H9 (cell line): Measurements from ENCODE around the gene PRTN3. TPM values are rescaled to one million over a fixed set of nuclear protein-coding genes. Genes with fewer than 3 reads are reported as not detected.

Experiments used
- DNase-seq: peaks from one replicate; pipeline ENCODE4 v3.0.0-alpha.2; 2017
- H2AFZ ChIP-seq: one replicate; pipeline ENCODE4 v1.6.1; 2013; ENCODE audit warnings: mild to moderate bottlenecking, low read length, control low read depth, moderate library complexity
- H2AK5ac ChIP-seq: 2 replicates; pipeline ENCODE4 v1.6.1; 2013; ENCODE audit warnings: low read length, control low read depth, mixed read lengths; ENCODE audit not compliant: insufficient read length
- H2BK120ac ChIP-seq: one replicate; pipeline ENCODE4 v1.6.1; 2013; ENCODE audit warnings: low read depth, mild to moderate bottlenecking, low read length, control low read depth, inconsistent platforms; ENCODE audit not compliant: poor library complexity, severe bottlenecking
- H2BK12ac ChIP-seq: 2 replicates; pipeline ENCODE4 v1.6.1; 2013; ENCODE audit warnings: low read length, control low read depth, mixed read lengths, low read depth; ENCODE audit not compliant: insufficient read length
- H2BK15ac ChIP-seq: 2 replicates; pipeline ENCODE4 v1.6.1; 2013; ENCODE audit warnings: low read depth, low read length, control low read depth
- H2BK20ac ChIP-seq: one replicate; pipeline ENCODE4 v1.6.1; 2013; ENCODE audit warnings: low read depth, mild to moderate bottlenecking, low read length, control low read depth, inconsistent platforms; ENCODE audit not compliant: poor library complexity, severe bottlenecking
- H2BK5ac ChIP-seq: 2 replicates; pipeline ENCODE4 v1.6.1; 2013; ENCODE audit warnings: low read length, control low read depth, mixed read lengths; ENCODE audit not compliant: insufficient read length
- H3K14ac ChIP-seq: 2 replicates; pipeline ENCODE4 v1.6.1; 2013; ENCODE audit warnings: low read length, control low read depth; ENCODE audit not compliant: insufficient read depth
- H3K18ac ChIP-seq: 2 replicates; pipeline ENCODE4 v1.6.1; 2013; ENCODE audit warnings: low read depth, mild to moderate bottlenecking, mixed read lengths, low read length, control low read depth; ENCODE audit not compliant: insufficient read length
- H3K23ac ChIP-seq: 2 replicates; pipeline ENCODE4 v1.6.1; 2013; ENCODE audit warnings: low read length, control low read depth, mixed read lengths, low read depth; ENCODE audit not compliant: insufficient read length
- H3K23me2 ChIP-seq: 2 replicates; pipeline ENCODE4 v1.6.1; 2013; ENCODE audit warnings: low read depth, mild to moderate bottlenecking, mixed read lengths, low read length, control low read depth; ENCODE audit not compliant: insufficient read length, poor library complexity, severe bottlenecking
- H3K27ac ChIP-seq: 2 replicates; pipeline ENCODE4 v1.5.1; 2013; ENCODE audit warnings: low read length, control low read depth, mixed read lengths, low read depth; ENCODE audit not compliant: insufficient read length
- H3K27me3 ChIP-seq: 2 replicates; pipeline ENCODE4 v1.6.1; 2013; ENCODE audit warnings: low read length, control low read depth, inconsistent platforms; ENCODE audit not compliant: insufficient read depth
- H3K4ac ChIP-seq: 2 replicates; pipeline ENCODE4 v1.6.1; 2013; ENCODE audit warnings: low read depth, mild to moderate bottlenecking, control low read depth, inconsistent platforms, low read length, moderate library complexity
- H3K4me1 ChIP-seq: 2 replicates; pipeline ENCODE4 v1.6.1; 2013; ENCODE audit warnings: low read length, control low read depth, inconsistent platforms; ENCODE audit not compliant: insufficient read depth
- H3K4me2 ChIP-seq: 2 replicates; pipeline ENCODE4 v1.6.1; 2013; ENCODE audit warnings: low read length, control low read depth, mixed read lengths; ENCODE audit not compliant: insufficient read length, insufficient read depth
- H3K56ac ChIP-seq: 2 replicates; pipeline ENCODE4 v1.6.1; 2013; ENCODE audit warnings: low read depth, mild to moderate bottlenecking, mixed read lengths, low read length, control low read depth; ENCODE audit not compliant: insufficient read length
- H3K79me1 ChIP-seq: 2 replicates; pipeline ENCODE4 v1.6.1; 2013; ENCODE audit warnings: low read depth, mild to moderate bottlenecking, moderate library complexity, low read length, control low read depth, inconsistent platforms; ENCODE audit not compliant: insufficient read depth, poor library complexity, severe bottlenecking
- H3K79me2 ChIP-seq: 2 replicates; pipeline ENCODE4 v1.6.1; 2013; ENCODE audit warnings: low read length, control low read depth, inconsistent platforms; ENCODE audit not compliant: insufficient read depth
- H3K9ac ChIP-seq: 2 replicates; pipeline ENCODE4 v1.6.1; 2013; ENCODE audit warnings: low read length, control low read depth, mixed read lengths; ENCODE audit not compliant: insufficient read length; ENCODE audit errors: extremely low read depth
- H3K9me3 ChIP-seq: one replicate; pipeline ENCODE4 v1.6.1; 2013; ENCODE audit warnings: low read depth, low read length, inconsistent platforms; ENCODE audit not compliant: control insufficient read depth
- H3T11ph ChIP-seq: one replicate; pipeline ENCODE4 v1.6.1; 2013; ENCODE audit warnings: mild to moderate bottlenecking, low read length, control low read depth, inconsistent platforms
- H4K20me1 ChIP-seq: one replicate; pipeline ENCODE4 v1.6.1; 2013; ENCODE audit not compliant: control insufficient read depth, insufficient read length, insufficient read depth
- H4K5ac ChIP-seq: 2 replicates; pipeline ENCODE4 v1.6.1; 2013; ENCODE audit warnings: low read depth, mild to moderate bottlenecking, mixed read lengths, low read length, control low read depth; ENCODE audit not compliant: insufficient read length
- H4K8ac ChIP-seq: replicated peaks from 2 replicates; pipeline ENCODE4 v1.6.1; 2013; ENCODE audit warnings: low read length, control low read depth, mixed read lengths, low read depth; ENCODE audit not compliant: insufficient read length
- H4K91ac ChIP-seq: 2 replicates; pipeline ENCODE4 v1.6.1; 2013; ENCODE audit warnings: low read depth, mild to moderate bottlenecking, moderate library complexity, mixed read lengths, low read length, control low read depth; ENCODE audit not compliant: insufficient read length
- H3K27ac Mint-ChIP-seq, 3 experiments: 2 replicates in 2 of 3; 3 replicates in 1 of 3; pipeline ENCODE4 v1.8.0; 2020 to 2021; ENCODE audit warnings: mixed read lengths in 3 of 3, mild to moderate bottlenecking in 1 of 3, moderate library complexity in 1 of 3
- H3K27me3 Mint-ChIP-seq: 2 replicates; pipeline ENCODE4 v1.8.0; 2021; ENCODE audit warnings: low read depth, mild to moderate bottlenecking, moderate library complexity, mixed read lengths
- H3K36me3 Mint-ChIP-seq, 3 experiments: 2 replicates in 2 of 3; 3 replicates in 1 of 3; pipeline ENCODE4 v1.8.0; 2020 to 2021; ENCODE audit warnings: low read depth in 3 of 3, mixed read lengths in 3 of 3; ENCODE audit not compliant: insufficient read depth in 1 of 3
- H3K4me1 Mint-ChIP-seq, 2 experiments: 2 replicates each; pipeline ENCODE4 v1.8.0; 2020; ENCODE audit warnings: mixed read lengths in 2 of 2
- H3K4me3 Mint-ChIP-seq, 2 experiments: 2 replicates in 1 of 2; 3 replicates in 1 of 2; pipeline ENCODE4 v1.8.0; 2020 to 2021; ENCODE audit warnings: mild to moderate bottlenecking in 2 of 2, mixed read lengths in 2 of 2, moderate library complexity in 1 of 2
- H3K9me3 Mint-ChIP-seq, 2 experiments: 2 replicates in 1 of 2; 3 replicates in 1 of 2; pipeline ENCODE4 v1.8.0; 2020; ENCODE audit warnings: mild to moderate bottlenecking in 2 of 2, mixed read lengths in 2 of 2, moderate library complexity in 1 of 2
- CTCF ChIP-seq: fragments of 200-600 bp; sonication (generic); conservative IDR thresholded peaks from 3 replicates; pipeline ENCODE4 v1.8.0; 2021; ENCODE audit warnings: antibody characterized with exemption, mild to moderate bottlenecking
- WGBS: extraction: QIAGEN DNeasy Blood & Tissue Kit; methylation state at CpG from one replicate; pipeline ENCODE4 v1.1.7; 2013; ENCODE audit warnings: missing lambda C conversion rate, low lambda C conversion rate, mixed read lengths; ENCODE audit not compliant: insufficient read length; ENCODE audit errors: extremely low coverage; 5-methylcytosine and 5-hydroxymethylcytosine counted together
- total RNA-seq: library from RNA; stranded (reverse); gene quantifications from 2 replicates; pipeline ENCODE4 v1.2.1, GENCODE V29; 2021

The PRTN3 gene
- total RNA-seq, 1 experiment from 2014 or later, result 0.31 TPM

DNA sequence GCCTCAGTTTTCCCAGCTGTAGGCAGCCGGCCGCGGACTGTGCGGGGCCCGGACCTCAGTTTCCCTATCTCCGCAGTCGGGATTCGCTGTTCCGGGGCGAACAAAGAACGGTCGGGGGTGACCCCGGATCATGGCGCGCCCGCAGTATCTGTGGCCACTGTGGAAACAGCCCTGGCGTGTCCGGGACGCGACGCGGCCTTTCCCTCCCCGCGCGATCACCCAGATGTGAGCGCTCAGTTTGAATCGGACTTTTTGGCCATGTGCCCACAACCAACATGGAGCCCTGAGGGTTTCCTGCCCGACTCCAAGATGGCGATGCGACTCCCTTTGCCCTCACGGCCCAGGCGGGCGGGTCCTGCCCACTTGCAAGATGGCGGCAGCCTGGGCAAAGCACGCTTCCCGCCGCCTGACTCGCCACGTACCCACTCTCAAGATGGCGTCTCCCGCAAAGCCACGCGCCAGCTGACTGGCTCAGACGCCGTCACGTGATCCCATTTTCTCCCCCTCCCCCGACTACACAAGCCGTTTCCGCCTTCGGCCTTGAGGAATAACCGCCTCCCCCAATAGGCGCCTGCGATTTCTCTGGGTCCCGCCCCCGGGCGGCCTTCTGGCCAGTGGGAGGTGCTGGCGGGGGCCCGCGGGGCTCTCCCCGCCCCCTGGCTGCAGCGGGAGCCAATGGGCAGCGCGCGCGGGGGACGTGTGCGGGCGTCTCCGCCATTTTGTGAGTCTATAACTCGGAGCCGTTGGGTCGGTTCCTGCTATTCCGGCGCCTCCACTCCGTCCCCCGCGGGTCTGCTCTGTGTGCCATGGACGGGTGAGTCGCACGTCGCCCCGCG, 43.9 kb upstream of the PRTN3 start, which contains the start of gene PTBP1:
TSS of gene PTBP1 (plus strand) at position 761 of the 836 bp plus-strand sequence. CDS start at position 807, 46 bp downstream.
- Histone ChIP-seq H4K8ac (no peak within 1 kb of the TSS), H3K79me2 (peaks cover 38% of the 10 kb centered on the region), H3K23me2 (peaks cover 9% of the 10 kb centered on the region), H3K56ac (no peak within 1 kb of the TSS), H3K9ac (peak within 1 kb of the TSS; percentile 95), H3K18ac (peak within 1 kb of the TSS; percentile 31), H2AK5ac (no peak within 1 kb of the TSS), H3T11ph (no peak within 1 kb of the TSS), H4K5ac (no peak within 1 kb of the TSS), H4K91ac (no peak within 1 kb of the TSS), H2BK20ac (no peak within 1 kb of the TSS), H4K20me1 (peaks cover 4% of the 10 kb centered on the region), H3K79me1 (peaks cover 3% of the 10 kb centered on the region), H3K27ac (no peak within 1 kb of the TSS), H2BK12ac (no peak within 1 kb of the TSS), H2BK5ac (no peak within 1 kb of the TSS), H3K23ac (no peak within 1 kb of the TSS), H3K4me2 (peak within 1 kb of the TSS; percentile 89), H2BK120ac (no peak within 1 kb of the TSS), H3K9me3 (no peaks in the 10 kb centered on the region), H2AFZ (no peak within 1 kb of the TSS), H2BK15ac (no peak within 1 kb of the TSS), H3K27me3 (no peaks in the 10 kb centered on the region), H3K4me1 (no peaks in the 10 kb centered on the region; the same call in 1 of the 2 replicates), H3K14ac (peak within 1 kb of the TSS; percentile 77), H3K4ac (no peak within 1 kb of the TSS)
- H3K4me1 Mint-ChIP-seq, result peaks cover 21 to 33% of the 10 kb centered on the region in 2 experiments
- DNase-seq, result peak; percentile 100
- peak within 1 kb of the TSS; percentile 91 to 93 for H3K4me3 Mint-ChIP-seq
- H3K27ac Mint-ChIP-seq, result peak within 1 kb of the TSS; percentile 95 to 98 (median 97); a peak in 6 of 7 replicates
- no peak for TF ChIP-seq CTCF
- no peaks in the 10 kb centered on the region for H3K27me3 Mint-ChIP-seq
- peaks cover 23 to 33% (median 33%) of the 10 kb centered on the region in 3 experiments; a peak in 6 of 7 replicates for H3K36me3 Mint-ChIP-seq
- H3K9me3 Mint-ChIP-seq, result no peaks in the 10 kb centered on the region; a peak in 1 of 5 replicates
- no CpG with 5 or more reads among the region's 83 CpGs for WGBS
